GM21723 (cell line): Measurements from ENCODE around the gene CCM2L.

Experiments used
- ATAC-seq: cut with Tn5 transposase; IDR thresholded peaks from one replicate; pipeline ENCODE4 v1.9.1; 2021; ENCODE audit warnings: mild to moderate bottlenecking, moderate library complexity; ENCODE audit not compliant: unreplicated experiment

Gene CCM2L

GRCh38 chr20:31991339-31991705 is 18.9 kb upstream of the CCM2L start:
- ATAC-seq, result no peak

- ATAC-seq, result no peak
Measured at GRCh38 chr20:31992086-31992485, 18.2 kb upstream of the CCM2L start.

GRCh38 chr20:31996996-31997395 is 13.2 kb upstream of the CCM2L start:
- ATAC-seq, result no peak

- no peak for ATAC-seq
Measured at GRCh38 chr20:31998246-31998645, 12.0 kb upstream of the CCM2L start.

- no peak for ATAC-seq
Measured at GRCh38 chr20:32003325-32003724, 6.9 kb upstream of the CCM2L start.

- no peak for ATAC-seq
Measured at GRCh38 chr20:32004963-32005362, 5.3 kb upstream of the CCM2L start.

- no peak for ATAC-seq
Measured at GRCh38 chr20:32006053-32006452, 4.2 kb upstream of the CCM2L start.

- ATAC-seq, result no peak
Measured at GRCh38 chr20:32006841-32007786, 3.1 kb upstream of the CCM2L start.

- ATAC-seq, result no peak
Measured at GRCh38 chr20:32007787-32008616, 2.2 kb upstream of the CCM2L start.

- no peak for ATAC-seq
Measured at GRCh38 chr20:32009564-32009963, 674 bp upstream of the CCM2L start.

- ATAC-seq, result no peak
Measured at GRCh38 chr20:32010666-32011065, 428 bp downstream of the CCM2L start.

- ATAC-seq, result no peak
Measured at GRCh38 chr20:32012159-32012688, 2.0 kb downstream of the CCM2L start.

GRCh38 chr20:32013326-32013725 is 3.1 kb downstream of the CCM2L start:
- ATAC-seq, result no peak

GRCh38 chr20:32017711-32018251 is 7.5 kb downstream of the CCM2L start:
- ATAC-seq, result no peak

- no peak for ATAC-seq
Measured at GRCh38 chr20:32018269-32019155, 8.3 kb downstream of the CCM2L start.

GRCh38 chr20:32019156-32019510 is 8.9 kb downstream of the CCM2L start:
- ATAC-seq, result no peak

- no peak for ATAC-seq
Measured at GRCh38 chr20:32019563-32020463, 9.6 kb downstream of the CCM2L start.

GRCh38 chr20:32021091-32021490 is 10.9 kb downstream of the CCM2L start:
- ATAC-seq, result no peak

GRCh38 chr20:32024683-32025295 is 14.6 kb downstream of the CCM2L start:
- ATAC-seq, result no peak
